K562 (cell line): Measurements from ENCODE around the gene CPT1B. TPM values are rescaled to one million over a fixed set of nuclear protein-coding genes. Genes with fewer than 3 reads are reported as not detected.

Experiments
- ATF7 ChIP-seq: fragments of 450-650 bp; IDR thresholded peaks from 2 replicates; pipeline ENCODE4 v1.7.1; 2014; ENCODE audit warnings: mild to moderate bottlenecking, moderate library complexity
- CXXC5 ChIP-seq: fragments of 250-450 bp; sonication (Bioruptor Pico); IDR thresholded peaks from 2 replicates; pipeline ENCODE4 v1.8.0; 2022; ENCODE audit warnings: inconsistent platforms, mild to moderate bottlenecking, moderate library complexity
- ELF2 ChIP-seq: fragments of 250-450 bp; sonication (Bioruptor Pico); IDR thresholded peaks from 2 replicates; pipeline ENCODE4 v1.5.0; 2021; ENCODE audit warnings: mild to moderate bottlenecking
- EP300 ChIP-seq: IDR thresholded peaks from 2 replicates; pipeline ENCODE4 v1.6.1; 2012; ENCODE audit warnings: low read length, improper control_type of control experiment
- FOS ChIP-seq: IDR thresholded peaks from 3 replicates; pipeline ENCODE4 v1.6.1; 2011; ENCODE audit not compliant: insufficient read length; ENCODE audit errors: extremely low read depth
- GABPB2 ChIP-seq: fragments of 250-450 bp; sonication (Bioruptor Pico); conservative IDR thresholded peaks from 2 replicates; pipeline ENCODE4 v1.5.1; 2021; ENCODE audit warnings: mild to moderate bottlenecking
- GMEB1 ChIP-seq: fragments of 250-450 bp; sonication (Bioruptor Pico); IDR thresholded peaks from 2 replicates; pipeline ENCODE4 v1.4.0; 2020; ENCODE audit warnings: mild to moderate bottlenecking
- KLF10 ChIP-seq: fragments of 250-450 bp; sonication (Bioruptor Pico); IDR thresholded peaks from 2 replicates; pipeline ENCODE4 v1.6.1; 2021; ENCODE audit warnings: matching md5 sums
- MCM2 ChIP-seq: fragments of 450-650 bp; IDR thresholded peaks from 2 replicates; pipeline ENCODE4 v1.6.1; 2017; ENCODE audit warnings: low read depth, mild to moderate bottlenecking
- PATZ1 ChIP-seq: fragments of 250-450 bp; sonication (Bioruptor Pico); IDR thresholded peaks from 2 replicates; pipeline ENCODE4 v1.5.0; 2020; ENCODE audit warnings: mild to moderate bottlenecking, borderline replicate concordance
- PTBP1 ChIP-seq: fragments of 200-400 bp; formaldehyde crosslinking; IDR thresholded peaks from 2 replicates; pipeline ENCODE4 v1.6.1; 2017; ENCODE audit warnings: low read depth, low read length
- RBM15 ChIP-seq: fragments of 200-400 bp; formaldehyde crosslinking; IDR thresholded peaks from 2 replicates; pipeline ENCODE4 v1.6.1; 2018; ENCODE audit warnings: mild to moderate bottlenecking, low read length, moderate library complexity; ENCODE audit not compliant: insufficient read depth
- RUNX1 ChIP-seq: sonication (generic); IDR thresholded peaks from 2 replicates; pipeline ENCODE4 v1.6.1; 2016; ENCODE audit warnings: antibody characterized with exemption, low read depth
- SNRNP70 ChIP-seq: fragments of 200-400 bp; formaldehyde crosslinking; optimal IDR thresholded peaks from 2 replicates; pipeline ENCODE3; 2017; ENCODE audit warnings: low read depth, low read length
- THRB ChIP-seq: fragments of 450-650 bp; formaldehyde crosslinking; conservative IDR thresholded peaks from 2 replicates; pipeline ENCODE4 v1.4.0; 2022; ENCODE audit warnings: mild to moderate bottlenecking, missing genetic modification characterization
- ZNF347 ChIP-seq: fragments of 450-650 bp; formaldehyde crosslinking; IDR thresholded peaks from 2 replicates; pipeline ENCODE4 v1.4.0; 2020; ENCODE audit warnings: low read depth, mild to moderate bottlenecking, moderate library complexity
- ZNF551 ChIP-seq: fragments of 250-450 bp; sonication (Bioruptor Pico); IDR thresholded peaks from 2 replicates; pipeline ENCODE4 v1.5.0; 2021; ENCODE audit warnings: mild to moderate bottlenecking, moderate library complexity
- ZNF592 ChIP-seq: fragments of 450-650 bp; IDR thresholded peaks from 2 replicates; pipeline ENCODE4 v1.6.1; 2017; ENCODE audit warnings: antibody characterized with exemption, mild to moderate bottlenecking
- ZNF644 ChIP-seq: fragments of 200-800 bp; sonication (Bioruptor generic); IDR thresholded peaks from 2 replicates; pipeline ENCODE4 v1.6.1; 2016; ENCODE audit warnings: low read depth, missing genetic modification characterization, missing compliant biosample characterization
- polyA plus RNA-seq, 8 experiments: library from polyadenylated mRNA; depleted of rRNA in 4 of 8; stranded (reverse) in 5 of 8; unstranded in 3 of 8; fragments of >200 nt; fragmentation: Nextera tagmentation in 2 of 8; fragmentation: Illumina TruSeq in 1 of 8; extraction: Ambion mirVana in 2 of 8; extraction: Trizol in 1 of 8; gene quantifications; 2 replicates each; pipeline versions ENCODE4 v1.2.1 to v1.2.3, GENCODE V29; 2011 to 2014; ENCODE audit warnings: inconsistent platforms in 1 of 8, missing spikeins in 1 of 8
- total RNA-seq, 7 experiments: library from RNA; depleted of rRNA in 6 of 7; stranded (reverse); fragments of >200 nt in 6 of 7; fragmentation: Illumina TruSeq in 2 of 7; extraction: Trizol in 2 of 7; gene quantifications; 2 replicates each; pipeline versions ENCODE4 v1.2.1 to v1.2.3, GENCODE V29; 2011 to 2021; ENCODE audit warnings: low replicate concordance in 1 of 7

The CPT1B gene
- total and polyA plus RNA-seq, 9 of the 15 experiments (the other 6 are each of a cell fraction or from before 2014, with no cell fraction given), result 0.35 to 6.1 (median 2.6) TPM

- TF ChIP-seq ELF2 (CRISPR knock-in tag) (no peak), PTBP1 (no peak), GABPB2 (CRISPR knock-in tag) (no peak), RBM15 (no peak), ZNF551 (CRISPR knock-in tag) (no peak), ZNF644 (tag) (no peak), ATF7 (no peak), PATZ1 (CRISPR knock-in tag) (no peak), GMEB1 (no peak), RUNX1 (no peak), CXXC5 (CRISPR knock-in tag) (peak; percentile 29; the same call in 1 of the 2 replicates), KLF10 (CRISPR knock-in tag) (no peak), EP300 (no peak; the same call in 1 of the 2 replicates), MCM2 (no peak), FOS (no peak), ZNF347 (no peak), ZNF592 (no peak), SNRNP70 (no peak), THRB (CRISPR knock-in tag) (no peak)
Measured at GRCh38 chr22:50532824-50533796, 45.1 kb downstream of the CPT1B start (continued).
